Measurements from ENCODE around the gene SLC28A1.

The SLC28A1 gene

GRCh38 chr15:84911879-84912660 is 27.6 kb downstream of the SLC28A1 start:
- H3K4me3 ChIP-seq (ENCODE audit: low read depth, low read length): no peak overlapping the region
- no peak for DNase-seq (ENCODE audit: low read depth)
- no peak for TF ChIP-seq CTCF (IDR thresholded peaks at IDR 0.05; ENCODE audit: control insufficient read depth, extremely low read depth, insufficient read depth)

DNA sequence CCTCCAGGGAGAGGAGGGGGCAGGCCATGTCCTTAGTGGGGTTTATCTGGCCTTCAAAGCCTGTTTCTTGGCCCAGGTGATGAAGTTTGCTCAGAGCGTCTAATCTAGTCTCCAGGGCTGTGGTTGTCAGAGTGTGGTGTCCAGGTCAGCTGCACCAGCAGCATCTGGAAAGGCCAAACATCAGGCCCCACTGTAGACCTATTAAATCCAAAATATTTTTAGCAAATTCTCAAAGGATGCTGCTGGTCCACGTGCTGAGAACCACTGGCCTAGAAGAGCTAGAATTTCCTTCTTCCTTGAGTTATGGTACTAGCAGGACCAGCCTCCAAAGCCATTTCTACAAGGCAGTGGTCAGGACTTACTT is 28.9 kb downstream of the SLC28A1 start:
- TF ChIP-seq CTCF (IDR thresholded peaks at IDR 0.05; ENCODE audit: control insufficient read depth, extremely low read depth, insufficient read depth): no peak
- no peak for DNase-seq (ENCODE audit: low read depth)
- no peak overlapping the region for H3K4me3 ChIP-seq (ENCODE audit: low read depth, low read length)

DNA sequence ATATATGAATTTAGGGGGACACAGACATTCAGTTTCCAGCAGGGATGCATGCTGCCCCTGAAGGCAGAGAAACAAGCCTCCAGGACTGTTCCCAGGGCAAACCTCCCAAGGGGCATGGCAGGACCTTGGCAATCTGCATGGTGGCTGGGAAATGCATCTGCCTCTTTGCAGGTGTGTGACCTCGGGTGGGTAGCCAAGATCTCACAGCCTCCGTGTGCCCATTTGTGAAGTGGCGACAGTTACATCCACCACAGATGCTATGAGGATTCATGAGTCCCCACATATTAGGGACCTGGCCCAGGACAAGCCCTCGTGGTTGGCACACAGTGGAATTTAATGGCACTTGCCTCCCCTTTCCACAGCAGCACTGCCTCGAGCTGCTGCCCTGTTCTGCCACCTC is 29.9 kb downstream of the SLC28A1 start:
- DNase-seq (ENCODE audit: low read depth): no peak
- no peak overlapping the region for H3K4me3 ChIP-seq (ENCODE audit: low read depth, low read length)
- TF ChIP-seq CTCF (IDR thresholded peaks at IDR 0.05; ENCODE audit: control insufficient read depth, extremely low read depth, insufficient read depth): no peak

DNA sequence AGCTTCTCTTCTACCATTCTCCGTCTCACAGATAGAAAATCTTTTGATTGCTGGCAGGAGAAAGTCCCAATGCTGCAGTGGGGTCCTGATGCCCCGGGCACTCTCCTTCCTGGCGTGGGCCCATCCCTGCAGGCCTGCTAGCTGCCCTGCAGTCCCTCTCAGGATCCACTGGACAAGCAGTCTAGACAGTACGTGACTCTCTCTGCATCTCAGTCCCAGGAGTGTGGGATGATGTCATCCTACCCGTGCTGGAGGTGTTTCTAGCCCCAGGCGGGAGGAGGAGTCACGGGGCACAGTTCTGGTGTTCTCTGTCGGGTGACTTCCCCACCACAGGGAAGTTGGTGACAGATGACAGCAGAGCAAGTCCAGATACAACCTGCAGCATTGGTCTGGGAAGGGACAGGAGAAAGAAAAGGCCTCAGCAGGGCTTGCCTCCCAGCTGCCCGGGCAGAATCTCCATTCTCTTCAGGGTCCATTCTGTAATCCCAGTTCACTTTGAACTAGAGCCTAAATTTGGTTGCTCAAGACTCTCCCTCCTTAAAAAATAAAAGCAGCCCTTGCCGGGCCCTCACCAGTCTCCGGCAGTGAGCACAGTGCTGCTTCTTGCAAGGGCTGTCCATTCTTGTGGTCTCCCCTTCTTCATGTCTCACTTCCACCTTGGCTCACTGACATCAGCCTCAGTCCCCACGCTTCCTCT is 30.6 kb downstream of the SLC28A1 start:
- no peak overlapping the region for H3K4me3 ChIP-seq (ENCODE audit: low read depth, low read length)
- peak; percentile 94 for DNase-seq (ENCODE audit: low read depth)

GRCh38 chr15:84915606-84915958 is 31.1 kb downstream of the SLC28A1 start:
- H3K4me3 ChIP-seq (ENCODE audit: low read depth, low read length): no peak overlapping the region
- DNase-seq (ENCODE audit: low read depth): no peak

More for the DNA sequence above, 30.6 kb downstream of the SLC28A1 start:
- no peak for TF ChIP-seq CTCF (IDR thresholded peaks at IDR 0.05; ENCODE audit: control insufficient read depth, extremely low read depth, insufficient read depth)

DNA sequence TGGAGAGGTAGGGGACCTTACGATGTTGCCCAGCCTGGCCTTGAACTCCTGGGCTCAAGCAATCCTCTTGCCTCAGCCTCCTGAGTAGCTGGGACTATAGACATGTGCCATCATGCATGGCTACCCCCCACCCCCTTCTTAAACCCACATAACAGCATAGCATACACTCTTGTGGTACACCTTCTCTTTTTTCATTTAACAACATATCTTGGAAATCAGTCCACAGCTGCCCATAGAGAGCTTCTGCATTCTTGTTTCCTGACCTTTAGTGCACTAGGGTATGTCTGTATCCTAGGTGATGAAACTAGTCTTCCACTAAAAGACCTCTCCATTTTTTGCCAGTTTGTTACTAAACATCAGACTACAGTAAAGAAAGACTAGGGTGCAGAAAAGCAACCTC is 33.0 kb downstream of the SLC28A1 start:
- TF ChIP-seq CTCF (IDR thresholded peaks at IDR 0.05; ENCODE audit: control insufficient read depth, extremely low read depth, insufficient read depth): no peak
- no peak overlapping the region for H3K4me3 ChIP-seq (ENCODE audit: low read depth, low read length)
- no peak for DNase-seq (ENCODE audit: low read depth)

More at GRCh38 chr15:84915606-84915958, 31.1 kb downstream of the SLC28A1 start:
- TF ChIP-seq CTCF (IDR thresholded peaks at IDR 0.05; ENCODE audit: control insufficient read depth, extremely low read depth, insufficient read depth): no peak
